ENCODE measurements around the gene SPATA31A6. TPM values are rescaled to one million over a fixed set of nuclear protein-coding genes. Genes with fewer than 3 reads are reported as not detected.
"Not testable (repeated sequence)": the region's sequence is repeated elsewhere in the genome, so short reads cannot be mapped to it uniquely, and the experiment has no call there.

SPATA31A6 gene
- total RNA-seq, result not detected

- H3K9me3 ChIP-seq; intact Hi-C loops (cut with DNase I); DNase-seq; ATAC-seq; H3K36me3 ChIP-seq (replicated peaks in 1 of 2; ENCODE audit: insufficient read depth in 1 of 2, low read depth in 2 of 2); H3K4me1 ChIP-seq; H3K4me3 ChIP-seq; H3K27ac ChIP-seq; H3K27me3 ChIP-seq: not testable (repeated sequence)
- 94% methylated on average over 2 of the region's 5 CpGs; no CpG with 5 or more reads in 1 of the 2 donors for WGBS, 2 donors
Observed at GRCh38 chr9:42183359-42183758, at the start of gene SPATA31A6. SPATA31A6 (plus strand) TSS chr9:42183659; CDS start chr9:42183688, 29 bp downstream.

GRCh38 chr9:42160299-42160698 lies 23.2 kb upstream of the SPATA31A6 start:
- H3K9me3 ChIP-seq; H3K27me3 ChIP-seq; H3K36me3 ChIP-seq (replicated peaks in 1 of 2; ENCODE audit: insufficient read depth in 1 of 2, low read depth in 2 of 2); H3K27ac ChIP-seq; ATAC-seq; H3K4me3 ChIP-seq; H3K4me1 ChIP-seq; DNase-seq; intact Hi-C loops (cut with DNase I): not testable (repeated sequence)
- whole genome bisulfite sequencing, 2 donors, result no CpG with 5 or more reads among the region's 1 CpG

GRCh38 chr9:42219861-42220260 lies 36.4 kb downstream of the SPATA31A6 start:
- intact Hi-C loops (cut with DNase I); H3K9me3 ChIP-seq; H3K27ac ChIP-seq; H3K36me3 ChIP-seq (replicated peaks in 1 of 2; ENCODE audit: insufficient read depth in 1 of 2, low read depth in 2 of 2); H3K27me3 ChIP-seq; DNase-seq; H3K4me3 ChIP-seq; ATAC-seq; H3K4me1 ChIP-seq: not testable (repeated sequence)
- 36 to 42% methylated on average over 2 of the region's 2 CpGs for WGBS, 2 donors

DNA sequence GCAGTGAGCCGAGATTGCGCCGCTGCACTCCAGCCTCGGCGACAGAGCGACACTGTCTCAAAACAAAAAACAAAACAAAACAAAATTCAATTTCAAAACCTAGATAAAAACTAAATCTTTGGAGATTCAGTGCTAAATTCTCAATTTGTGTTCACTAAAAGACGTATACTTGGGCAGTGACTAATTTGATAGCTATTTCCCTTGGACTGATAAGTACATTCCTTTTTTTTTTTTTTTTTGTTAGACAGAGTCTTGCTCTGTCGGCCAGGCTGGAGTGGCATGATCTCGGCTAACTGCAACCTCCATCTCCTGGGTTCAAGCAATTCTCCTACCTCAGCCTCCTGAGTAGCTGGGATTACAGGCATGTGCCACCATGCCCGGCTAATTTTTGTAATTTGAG lies 39.8 kb downstream of the SPATA31A6 start:
- ATAC-seq; H3K9me3 ChIP-seq; DNase-seq; H3K27ac ChIP-seq; H3K4me3 ChIP-seq; H3K27me3 ChIP-seq; H3K36me3 ChIP-seq (replicated peaks in 1 of 2; ENCODE audit: insufficient read depth in 1 of 2, low read depth in 2 of 2); intact Hi-C loops (cut with DNase I); H3K4me1 ChIP-seq: not testable (repeated sequence)
- 85 to 86% methylated on average over 7 to 8 of the region's 10 CpGs for WGBS, 2 donors

DNA sequence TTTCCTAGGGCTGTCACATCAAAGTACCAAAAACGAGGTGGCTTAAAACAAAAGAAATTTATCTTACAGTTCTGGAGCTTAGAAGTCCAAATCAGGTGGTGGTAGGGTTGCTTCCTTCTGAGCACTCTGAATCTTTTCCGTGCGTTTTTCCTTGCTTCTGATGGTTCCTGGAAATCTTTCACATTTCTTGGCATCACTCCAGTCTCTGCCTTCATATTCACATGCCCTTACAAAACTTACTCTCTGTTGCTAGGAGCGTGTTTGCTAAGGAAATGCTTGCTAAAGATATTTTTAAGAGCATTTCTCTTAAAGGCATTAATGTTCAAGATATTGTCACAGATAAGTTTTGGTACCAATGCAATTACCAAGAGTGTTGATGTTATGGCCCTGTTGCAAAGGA lies 49.6 kb downstream of the SPATA31A6 start:
- WGBS, 2 donors, result 17 to 31% methylated on average over 4 of the region's 4 CpGs
- H3K36me3 ChIP-seq (replicated peaks in 1 of 2; ENCODE audit: insufficient read depth in 1 of 2, low read depth in 2 of 2), result not testable (repeated sequence)

DNA sequence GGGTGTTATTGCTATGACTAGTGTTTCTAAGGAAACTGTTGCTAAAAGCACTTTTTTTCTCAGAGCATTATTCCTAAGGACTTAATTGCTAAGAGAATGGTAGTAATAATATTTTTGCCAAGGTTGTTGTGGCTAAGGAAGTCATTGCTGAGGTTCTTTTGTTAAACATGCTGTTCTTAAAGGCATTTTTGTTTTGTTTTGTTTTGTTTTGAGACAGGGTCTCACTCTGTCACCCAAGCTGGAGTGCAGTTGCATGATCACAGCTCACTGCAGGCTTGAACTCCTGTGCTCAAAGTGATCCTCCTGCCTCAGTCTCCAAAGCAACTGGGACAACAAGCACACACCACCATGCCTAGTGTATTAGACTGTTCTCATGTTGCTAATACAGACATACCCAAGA lies 51.2 kb downstream of the SPATA31A6 start:
- ATAC-seq; H3K27ac ChIP-seq; H3K27me3 ChIP-seq; H3K36me3 ChIP-seq (replicated peaks in 1 of 2; ENCODE audit: insufficient read depth in 1 of 2, low read depth in 2 of 2); intact Hi-C loops (cut with DNase I); H3K4me3 ChIP-seq; H3K9me3 ChIP-seq; H3K4me1 ChIP-seq; DNase-seq: not testable (repeated sequence)

More for the DNA sequence above, 49.6 kb downstream of the SPATA31A6 start:
- DNase-seq; H3K27ac ChIP-seq; H3K4me3 ChIP-seq; H3K27me3 ChIP-seq; H3K4me1 ChIP-seq; ATAC-seq; H3K9me3 ChIP-seq; intact Hi-C loops (cut with DNase I): not testable (repeated sequence)

GRCh38 chr9:42235352-42235991 lies 52.0 kb downstream of the SPATA31A6 start:
- DNase-seq; H3K27me3 ChIP-seq; H3K36me3 ChIP-seq (replicated peaks in 1 of 2; ENCODE audit: insufficient read depth in 1 of 2, low read depth in 2 of 2); ATAC-seq; H3K4me1 ChIP-seq; H3K9me3 ChIP-seq; H3K27ac ChIP-seq; intact Hi-C loops (cut with DNase I); H3K4me3 ChIP-seq: not testable (repeated sequence)
- no CpG with 5 or more reads among the region's 1 CpG for WGBS, 2 donors

GRCh38 chr9:42236097-42236496 lies 52.6 kb downstream of the SPATA31A6 start:
- intact Hi-C loops (cut with DNase I); H3K4me1 ChIP-seq; H3K27me3 ChIP-seq; H3K27ac ChIP-seq; H3K4me3 ChIP-seq; H3K9me3 ChIP-seq; ATAC-seq; H3K36me3 ChIP-seq (replicated peaks in 1 of 2; ENCODE audit: insufficient read depth in 1 of 2, low read depth in 2 of 2); DNase-seq: not testable (repeated sequence)

DNA sequence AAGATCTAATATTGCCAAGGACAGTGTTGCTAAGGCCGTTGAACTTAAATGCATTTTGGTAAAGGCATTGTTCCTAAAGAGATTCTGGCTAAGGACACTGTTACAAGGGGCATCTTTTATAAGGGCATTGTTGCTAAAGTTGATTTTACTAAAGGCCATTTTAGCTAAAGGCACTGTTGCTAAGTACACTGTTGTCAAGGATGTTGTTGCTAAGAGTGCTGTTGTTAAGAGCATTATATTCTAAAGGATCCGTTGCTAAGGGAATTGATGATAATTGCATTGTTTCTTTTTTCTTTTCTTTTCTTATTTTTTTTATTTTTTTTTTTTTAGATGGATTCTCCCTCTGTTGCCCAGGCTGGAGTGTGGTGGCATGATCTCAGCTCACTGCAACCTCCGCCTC lies 53.9 kb downstream of the SPATA31A6 start:
- ATAC-seq; intact Hi-C loops (cut with DNase I); H3K4me3 ChIP-seq; H3K4me1 ChIP-seq; H3K9me3 ChIP-seq; H3K27ac ChIP-seq; H3K36me3 ChIP-seq (replicated peaks in 1 of 2; ENCODE audit: insufficient read depth in 1 of 2, low read depth in 2 of 2); DNase-seq; H3K27me3 ChIP-seq: not testable (repeated sequence)
- 75 to 90% methylated on average over 2 to 3 of the region's 3 CpGs for WGBS, 2 donors

GRCh38 chr9:42238862-42239261 lies 55.4 kb downstream of the SPATA31A6 start:
- ATAC-seq; DNase-seq; H3K36me3 ChIP-seq (replicated peaks in 1 of 2; ENCODE audit: insufficient read depth in 1 of 2, low read depth in 2 of 2); intact Hi-C loops (cut with DNase I); H3K4me1 ChIP-seq; H3K9me3 ChIP-seq; H3K4me3 ChIP-seq; H3K27me3 ChIP-seq; H3K27ac ChIP-seq: not testable (repeated sequence)
- WGBS, 2 donors, result 73 to 78% methylated on average over 2 of the region's 2 CpGs

Data from body of pancreas (tissue), 4 donors.